Skeletal muscle satellite cell (primary cell): ENCODE results near the gene BCL7B. TPM values are rescaled to one million over a fixed set of nuclear protein-coding genes. Genes with fewer than 3 reads are reported as not detected.

Source experiments
- small RNA-seq: library from RNA; depleted of rRNA; stranded (forward); fragments of <200 nt; gene quantifications from one replicate; pipeline ENCODE3, GENCODE V24; 2012

Gene BCL7B

Small RNAs within 50 kb of the gene (small RNA-seq; reads per million reads assigned to genes)
- not detected for gene RNU6-1198P
